Measurements from ENCODE around the gene NAT10. TPM values are rescaled to one million over a fixed set of nuclear protein-coding genes. Genes with fewer than 3 reads are reported as not detected.

Gene NAT10
- total RNA-seq, 1 experiment from 2014 or later, result 103 TPM

GRCh38 chr11:34162856-34163255, 57.4 kb downstream of the NAT10 start:
- no peak overlapping the region for H3K9ac ChIP-seq (ENCODE audit: extremely low read depth, insufficient read length, low read length)
- no peaks in the 10 kb centered on the region for H4K20me1 ChIP-seq (ENCODE audit: control insufficient read depth, insufficient read depth, insufficient read length)
- Mint-ChIP-seq H3K27ac (no peak overlapping the region), H3K36me3 (ENCODE audit: insufficient read depth in 1 of 3, low read depth in 3 of 3) (peaks cover 0 to 3% (median 0%) of the 10 kb centered on the region in 3 experiments; a peak in 1 of 7 replicates), H3K9me3 (no peaks in the 10 kb centered on the region), H3K27me3 (ENCODE audit: low read depth) (peaks cover 3% of the 10 kb centered on the region; the same call in 1 of the 2 replicates), H3K4me3 (no peak overlapping the region), H3K4me1 (no peaks in the 10 kb centered on the region)
- H3K79me1 ChIP-seq (ENCODE audit: insufficient read depth, low read depth, low read length, poor library complexity, severe bottlenecking), result no peaks in the 10 kb centered on the region
- H2BK120ac ChIP-seq (ENCODE audit: low read depth, low read length, poor library complexity, severe bottlenecking), result no peak overlapping the region
- H2AFZ ChIP-seq (ENCODE audit: low read length), result no peak overlapping the region
- no peaks in the 10 kb centered on the region for H3K23me2 ChIP-seq (ENCODE audit: insufficient read length, low read depth, low read length, poor library complexity, severe bottlenecking)
- no peak overlapping the region for H3K4ac ChIP-seq (ENCODE audit: low read depth, low read length)
- H3T11ph ChIP-seq (ENCODE audit: low read length), result no peak overlapping the region
- H3K27ac ChIP-seq (ENCODE audit: insufficient read length, low read depth, low read length), result no peak overlapping the region
- H2BK20ac ChIP-seq (ENCODE audit: low read depth, low read length, poor library complexity, severe bottlenecking), result no peak overlapping the region
- H4K8ac ChIP-seq (replicated peaks; ENCODE audit: insufficient read length, low read depth, low read length), result no peak overlapping the region
- no peak overlapping the region for H3K18ac ChIP-seq (ENCODE audit: insufficient read length, low read depth, low read length)
- no peaks in the 10 kb centered on the region for H3K79me2 ChIP-seq (ENCODE audit: insufficient read depth, low read length)
- H2BK12ac ChIP-seq (ENCODE audit: insufficient read length, low read depth, low read length), result no peak overlapping the region
- no peaks in the 10 kb centered on the region for H3K27me3 ChIP-seq (ENCODE audit: insufficient read depth, low read length)
- DNase-seq, result no peak
- H4K5ac ChIP-seq (ENCODE audit: insufficient read length, low read depth, low read length), result no peak overlapping the region
- H3K14ac ChIP-seq (ENCODE audit: insufficient read depth, low read length), result no peak overlapping the region
- H2BK15ac ChIP-seq (ENCODE audit: low read depth, low read length), result no peak overlapping the region
- H2AK5ac ChIP-seq (ENCODE audit: insufficient read length, low read length), result no peak overlapping the region
- no peak overlapping the region for H3K4me2 ChIP-seq (ENCODE audit: insufficient read depth, insufficient read length, low read length)
- no peaks in the 10 kb centered on the region for H3K4me1 ChIP-seq (ENCODE audit: insufficient read depth, low read length)
- no peak overlapping the region for H3K23ac ChIP-seq (ENCODE audit: insufficient read length, low read depth, low read length)
- no peak overlapping the region for H2BK5ac ChIP-seq (ENCODE audit: insufficient read length, low read length)
- H3K9me3 ChIP-seq (ENCODE audit: control insufficient read depth, low read depth, low read length), result no peaks in the 10 kb centered on the region
- no CpG with 5 or more reads among the region's 7 CpGs for WGBS (ENCODE audit: extremely low coverage, insufficient read length, low lambda C conversion rate)
- H4K91ac ChIP-seq (ENCODE audit: insufficient read length, low read depth, low read length), result no peak overlapping the region
- no peak overlapping the region for H3K56ac ChIP-seq (ENCODE audit: insufficient read length, low read depth, low read length)
- TF ChIP-seq CTCF (conservative IDR thresholded peaks at IDR 0.05), result no peak

All from H9 (cell line).